BE2C (cell line): ENCODE data around the gene LEMD1.

Source experiments
- DNase-seq: peaks from one replicate; pipeline ENCODE4 v3.0.0-alpha.2; 2020
- H3K27me3 ChIP-seq: fragments of 250-450 bp; sonication (Bioruptor Pico); 2 replicates; pipeline ENCODE4 v1.5.1; 2020; ENCODE audit warnings: mild to moderate bottlenecking
- H3K36me3 ChIP-seq: fragments of 250-450 bp; sonication (Bioruptor Pico); 2 replicates; pipeline ENCODE4 v1.5.1; 2020; ENCODE audit warnings: mild to moderate bottlenecking
- H3K4me1 ChIP-seq: fragments of 250-450 bp; sonication (Bioruptor Pico); 2 replicates; pipeline ENCODE4 v1.5.1; 2020
- H3K4me3 ChIP-seq: 2 replicates; pipeline ENCODE4 v1.5.1; 2011; ENCODE audit warnings: low read depth, low read length
- H3K9me3 ChIP-seq: fragments of 250-450 bp; sonication (Bioruptor Pico); 2 replicates; pipeline ENCODE4 v1.5.1; 2020
- TF ChIP-seq, protein P1 (sequence below): IDR thresholded peaks from 2 replicates; pipeline ENCODE4 v1.5.1; 2012; ENCODE audit warnings: mild to moderate bottlenecking, low read depth, low read length

LEMD1 gene

DNA sequence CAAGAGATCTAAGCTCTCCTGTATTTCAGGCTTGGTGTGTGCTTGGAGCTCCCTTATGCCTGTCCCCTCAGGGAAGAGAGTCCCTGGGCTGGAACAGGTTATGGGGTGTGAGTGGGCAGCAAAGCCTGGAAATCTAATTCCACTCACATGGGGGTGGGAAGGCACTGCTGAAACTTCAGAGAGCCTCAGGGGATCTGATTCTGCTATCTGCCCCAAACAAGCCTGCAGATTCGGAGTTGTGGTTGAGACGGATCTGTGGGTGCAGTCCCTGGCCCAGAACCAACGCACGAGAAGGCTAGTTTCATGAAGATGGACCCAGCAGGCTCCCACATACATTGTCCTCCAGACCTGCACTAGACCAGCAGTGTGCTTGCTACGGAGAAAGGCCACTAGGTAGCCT is 31.1 kb upstream of the LEMD1 start:
- TF ChIP-seq, protein P1, sequence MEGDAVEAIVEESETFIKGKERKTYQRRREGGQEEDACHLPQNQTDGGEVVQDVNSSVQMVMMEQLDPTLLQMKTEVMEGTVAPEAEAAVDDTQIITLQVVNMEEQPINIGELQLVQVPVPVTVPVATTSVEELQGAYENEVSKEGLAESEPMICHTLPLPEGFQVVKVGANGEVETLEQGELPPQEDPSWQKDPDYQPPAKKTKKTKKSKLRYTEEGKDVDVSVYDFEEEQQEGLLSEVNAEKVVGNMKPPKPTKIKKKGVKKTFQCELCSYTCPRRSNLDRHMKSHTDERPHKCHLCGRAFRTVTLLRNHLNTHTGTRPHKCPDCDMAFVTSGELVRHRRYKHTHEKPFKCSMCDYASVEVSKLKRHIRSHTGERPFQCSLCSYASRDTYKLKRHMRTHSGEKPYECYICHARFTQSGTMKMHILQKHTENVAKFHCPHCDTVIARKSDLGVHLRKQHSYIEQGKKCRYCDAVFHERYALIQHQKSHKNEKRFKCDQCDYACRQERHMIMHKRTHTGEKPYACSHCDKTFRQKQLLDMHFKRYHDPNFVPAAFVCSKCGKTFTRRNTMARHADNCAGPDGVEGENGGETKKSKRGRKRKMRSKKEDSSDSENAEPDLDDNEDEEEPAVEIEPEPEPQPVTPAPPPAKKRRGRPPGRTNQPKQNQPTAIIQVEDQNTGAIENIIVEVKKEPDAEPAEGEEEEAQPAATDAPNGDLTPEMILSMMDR, result no peak
- no peaks in the 10 kb centered on the region for H3K9me3 ChIP-seq
- no peaks in the 10 kb centered on the region for H3K4me1 ChIP-seq
- H3K27me3 ChIP-seq, result peaks cover 44% of the 10 kb centered on the region
- H3K4me3 ChIP-seq, result no peak overlapping the region
- H3K36me3 ChIP-seq, result no peaks in the 10 kb centered on the region
- DNase-seq, result no peak

DNA sequence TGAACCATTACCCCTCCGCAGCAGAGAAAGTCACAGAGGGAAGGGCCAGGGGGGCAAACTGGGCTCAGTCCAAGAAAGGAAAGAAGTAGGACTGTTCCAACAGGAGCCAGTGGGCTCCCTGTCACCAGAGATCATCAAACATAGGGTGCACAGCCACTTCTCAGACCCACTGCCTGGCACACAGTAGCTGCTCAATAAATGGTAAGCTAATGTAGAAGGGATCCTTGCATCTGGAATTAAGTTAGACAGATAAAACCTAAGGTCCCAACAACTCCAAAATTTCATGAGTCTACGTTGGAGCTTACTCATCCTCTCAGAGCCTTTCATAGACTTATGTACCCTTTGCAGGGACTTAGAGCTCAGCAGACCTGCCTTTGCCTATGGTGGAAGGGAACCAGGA is 30.5 kb upstream of the LEMD1 start:
- Histone ChIP-seq H3K9me3 (no peaks in the 10 kb centered on the region), H3K4me3 (no peak overlapping the region), H3K36me3 (no peaks in the 10 kb centered on the region), H3K4me1 (no peaks in the 10 kb centered on the region), H3K27me3 (peaks cover 39% of the 10 kb centered on the region)
- TF ChIP-seq, protein P1, result no peak
- no peak for DNase-seq

DNA sequence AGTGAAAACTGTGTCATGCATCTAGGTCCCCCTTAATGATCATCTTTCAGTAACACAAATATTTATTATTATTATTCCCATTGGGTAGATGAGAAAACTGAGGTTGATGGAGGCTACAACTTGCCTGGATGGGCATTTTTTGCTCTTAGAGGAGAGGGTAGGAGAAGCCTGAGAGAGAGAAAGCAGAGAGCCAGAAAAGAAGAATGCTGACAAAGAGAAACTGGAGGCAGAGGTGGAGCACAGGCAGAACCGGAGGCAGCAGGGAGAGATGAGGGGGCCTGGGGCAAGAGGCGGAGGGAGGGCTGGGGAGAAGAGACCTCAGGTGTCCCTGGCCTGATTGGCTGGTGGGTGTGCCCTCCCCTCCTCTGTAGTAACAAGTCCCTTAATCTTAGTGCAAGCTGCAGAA is 29.9 kb upstream of the LEMD1 start:
- Histone ChIP-seq H3K4me3 (no peak overlapping the region), H3K4me1 (no peaks in the 10 kb centered on the region), H3K36me3 (no peaks in the 10 kb centered on the region), H3K27me3 (peaks cover 35% of the 10 kb centered on the region), H3K9me3 (no peaks in the 10 kb centered on the region)
- DNase-seq, result no peak
- TF ChIP-seq, protein P1, result no peak

DNA sequence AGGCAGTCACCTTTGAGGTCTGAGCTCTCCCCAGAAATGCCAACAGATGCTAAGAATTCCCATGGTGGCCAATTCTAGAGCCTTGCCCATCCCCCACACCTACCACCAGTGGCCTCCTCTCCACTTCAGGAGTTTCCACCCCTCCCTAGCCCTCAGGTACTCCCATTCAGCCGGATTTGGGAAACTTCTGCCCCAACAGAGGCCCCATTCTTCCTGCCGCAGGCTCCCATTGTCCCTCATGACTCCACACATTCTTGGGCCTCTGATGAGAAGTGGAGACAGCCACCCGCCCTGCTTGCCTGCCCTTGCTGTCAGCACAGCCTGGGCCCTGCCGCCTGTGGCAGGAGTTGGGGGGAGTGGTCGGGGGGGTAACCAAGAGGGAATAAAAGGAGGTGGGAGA is 29.3 kb upstream of the LEMD1 start:
- Histone ChIP-seq H3K36me3 (no peaks in the 10 kb centered on the region), H3K9me3 (no peaks in the 10 kb centered on the region), H3K27me3 (peaks cover 29% of the 10 kb centered on the region), H3K4me3 (no peak overlapping the region), H3K4me1 (no peaks in the 10 kb centered on the region)
- DNase-seq, result no peak
- TF ChIP-seq, protein P1, result no peak

DNA sequence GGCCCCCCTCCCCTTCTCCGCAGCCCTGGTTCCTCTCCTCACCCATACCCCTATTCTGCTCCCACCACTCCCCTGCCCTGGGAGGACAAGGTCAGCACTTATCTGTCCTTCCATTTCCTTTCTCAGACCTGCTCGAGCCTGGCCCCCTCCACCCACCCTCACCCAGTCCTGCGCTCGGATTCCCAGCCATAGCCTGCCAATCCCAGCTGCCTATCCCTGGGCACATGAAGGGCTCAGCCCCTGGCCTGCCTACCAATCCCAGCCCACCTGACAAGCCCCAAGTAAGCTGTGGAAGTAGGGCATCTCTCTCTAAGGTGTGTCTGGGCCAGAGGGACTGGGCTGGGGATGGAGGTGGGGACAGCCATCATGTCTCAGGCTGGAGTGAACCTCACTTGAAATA is 28.6 kb upstream of the LEMD1 start:
- no peak for DNase-seq
- no peaks in the 10 kb centered on the region for H3K36me3 ChIP-seq
- TF ChIP-seq, protein P1, result no peak
- H3K4me1 ChIP-seq, result no peaks in the 10 kb centered on the region
- no peak overlapping the region for H3K4me3 ChIP-seq
- peaks cover 21% of the 10 kb centered on the region for H3K27me3 ChIP-seq
- H3K9me3 ChIP-seq, result no peaks in the 10 kb centered on the region

DNA sequence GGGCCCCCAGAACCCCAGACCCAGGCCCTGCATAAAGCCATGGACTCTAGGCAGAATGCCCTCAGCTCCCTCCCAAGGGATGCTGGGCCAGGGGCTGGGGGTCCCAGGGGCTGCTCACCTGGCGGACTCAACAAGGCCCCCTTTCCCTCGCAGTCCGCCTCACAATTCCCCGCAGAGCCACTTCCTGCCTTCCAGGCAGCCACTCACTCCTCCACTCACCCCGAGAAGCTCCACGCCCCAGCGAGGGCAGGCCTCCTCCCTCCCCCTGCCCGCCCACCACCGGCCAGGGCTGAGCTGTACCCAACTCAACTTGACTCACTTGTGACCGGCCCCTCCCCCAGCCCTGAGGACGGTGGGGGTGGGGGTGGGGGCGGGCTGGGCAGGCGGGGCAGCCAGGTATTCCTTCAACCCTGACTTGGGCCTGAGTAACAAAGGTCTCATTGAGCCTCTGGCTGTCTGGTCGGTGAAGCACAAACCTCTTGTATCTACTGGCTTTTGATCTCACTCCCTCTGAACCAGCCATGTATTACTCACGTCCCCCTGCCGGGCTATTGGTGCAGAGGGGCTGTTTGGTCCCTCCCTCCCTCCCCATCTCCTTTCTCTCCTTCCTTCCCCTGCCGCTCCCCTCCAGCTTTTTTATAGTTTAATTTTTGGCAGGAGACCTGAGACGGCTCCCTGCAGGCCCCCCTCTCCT is 28.0 kb upstream of the LEMD1 start:
- Histone ChIP-seq H3K36me3 (no peaks in the 10 kb centered on the region), H3K27me3 (peaks cover 16% of the 10 kb centered on the region), H3K4me3 (no peak overlapping the region), H3K9me3 (no peaks in the 10 kb centered on the region), H3K4me1 (no peaks in the 10 kb centered on the region)
- no peak for DNase-seq
- TF ChIP-seq, protein P1, result no peak
